T-helper 1 cell (primary cell): ENCODE results near the gene LRP10.
A peak's percentile ranks its signal among the peaks of the same experiment; 100 is the strongest.
"Not testable (repeated sequence)": the region's sequence is repeated elsewhere in the genome, so short reads cannot be mapped to it uniquely, and the experiment has no call there.

ENCODE experiments used
- DNase-seq, 5 donors: peaks; one replicate each; pipeline ENCODE4 v3.0.0-alpha.2; 2012 to 2020
- total RNA-seq, 4 donors: gene quantifications; one replicate each; lab custom pipeline; 2026; lab: John Stamatoyannopoulos, UW

The LRP10 gene, protein sequence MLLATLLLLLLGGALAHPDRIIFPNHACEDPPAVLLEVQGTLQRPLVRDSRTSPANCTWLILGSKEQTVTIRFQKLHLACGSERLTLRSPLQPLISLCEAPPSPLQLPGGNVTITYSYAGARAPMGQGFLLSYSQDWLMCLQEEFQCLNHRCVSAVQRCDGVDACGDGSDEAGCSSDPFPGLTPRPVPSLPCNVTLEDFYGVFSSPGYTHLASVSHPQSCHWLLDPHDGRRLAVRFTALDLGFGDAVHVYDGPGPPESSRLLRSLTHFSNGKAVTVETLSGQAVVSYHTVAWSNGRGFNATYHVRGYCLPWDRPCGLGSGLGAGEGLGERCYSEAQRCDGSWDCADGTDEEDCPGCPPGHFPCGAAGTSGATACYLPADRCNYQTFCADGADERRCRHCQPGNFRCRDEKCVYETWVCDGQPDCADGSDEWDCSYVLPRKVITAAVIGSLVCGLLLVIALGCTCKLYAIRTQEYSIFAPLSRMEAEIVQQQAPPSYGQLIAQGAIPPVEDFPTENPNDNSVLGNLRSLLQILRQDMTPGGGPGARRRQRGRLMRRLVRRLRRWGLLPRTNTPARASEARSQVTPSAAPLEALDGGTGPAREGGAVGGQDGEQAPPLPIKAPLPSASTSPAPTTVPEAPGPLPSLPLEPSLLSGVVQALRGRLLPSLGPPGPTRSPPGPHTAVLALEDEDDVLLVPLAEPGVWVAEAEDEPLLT
- 135 to 165 (median 149) reads per million in 4 donors for total RNA-seq

DNA sequence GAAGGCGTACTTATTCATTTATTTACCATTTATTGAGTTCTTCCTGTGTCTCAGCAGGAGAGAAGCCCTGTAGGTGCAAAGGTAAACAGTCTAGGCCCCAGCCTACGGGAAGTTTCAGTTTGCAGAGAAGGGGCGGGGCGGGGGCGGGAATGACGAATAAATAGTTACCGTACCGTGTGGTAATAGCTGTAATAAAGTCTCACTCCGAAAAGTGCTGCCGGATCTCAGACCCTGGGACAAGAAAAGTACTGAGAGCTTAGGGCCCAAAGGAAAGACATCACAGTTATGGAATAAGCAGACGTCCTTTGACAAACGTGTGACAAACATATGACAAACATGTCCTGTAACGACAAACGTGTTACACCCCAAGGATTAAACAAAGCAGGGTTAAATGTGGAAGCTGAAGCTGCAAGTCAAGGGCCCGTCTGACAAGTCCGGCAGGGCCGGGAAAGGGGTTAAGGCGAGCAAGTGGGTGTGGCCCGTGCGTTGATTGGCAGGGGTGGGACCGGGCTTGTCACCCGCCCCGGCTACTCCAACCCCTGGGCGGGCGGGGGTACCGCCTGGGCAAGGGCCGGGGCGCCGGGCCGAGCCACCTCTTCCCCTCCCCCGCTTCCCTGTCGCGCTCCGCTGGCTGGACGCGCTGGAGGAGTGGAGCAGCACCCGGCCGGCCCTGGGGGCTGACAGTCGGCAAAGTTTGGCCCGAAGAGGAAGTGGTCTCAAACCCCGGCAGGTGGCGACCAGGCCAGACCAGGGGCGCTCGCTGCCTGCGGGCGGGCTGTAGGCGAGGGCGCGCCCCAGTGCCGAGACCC is at the start of gene LRP10:
Gene LRP10, plus strand, starts transcription at position 517 of the 809 bp plus-strand sequence. CDS start 564 bp downstream, outside the sequence.
- peak; percentile 63 to 90 (median 71) for DNase-seq

DNA sequence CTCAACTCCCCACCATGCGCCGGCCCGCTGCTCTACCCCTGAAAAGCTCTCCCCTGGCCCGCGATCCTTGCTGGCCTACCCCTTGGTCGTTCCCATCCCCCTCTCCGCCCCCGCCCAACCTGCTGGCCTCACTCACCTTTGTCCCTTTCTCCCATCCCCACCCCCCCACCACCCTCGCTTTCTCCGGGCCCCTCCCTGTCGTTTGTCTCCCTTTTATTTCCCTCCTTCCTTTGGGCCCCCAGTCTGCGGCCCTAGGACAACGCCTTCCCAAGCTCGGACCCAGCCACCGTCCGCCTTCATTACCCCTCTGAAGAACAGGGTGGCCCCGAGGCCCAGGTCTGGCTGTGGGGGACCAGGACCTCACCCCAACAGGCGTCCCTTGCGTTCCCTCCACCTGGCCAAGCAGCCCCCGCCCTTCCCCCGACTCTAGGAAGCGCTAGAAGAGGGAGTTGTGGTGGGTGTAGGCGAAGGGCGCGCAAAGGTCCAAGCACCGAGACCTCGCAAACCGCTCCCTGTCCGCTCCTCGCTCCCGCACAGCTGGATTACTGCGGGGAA is 49.4 kb upstream of the LRP10 start:
- DNase-seq: no peak

DNA sequence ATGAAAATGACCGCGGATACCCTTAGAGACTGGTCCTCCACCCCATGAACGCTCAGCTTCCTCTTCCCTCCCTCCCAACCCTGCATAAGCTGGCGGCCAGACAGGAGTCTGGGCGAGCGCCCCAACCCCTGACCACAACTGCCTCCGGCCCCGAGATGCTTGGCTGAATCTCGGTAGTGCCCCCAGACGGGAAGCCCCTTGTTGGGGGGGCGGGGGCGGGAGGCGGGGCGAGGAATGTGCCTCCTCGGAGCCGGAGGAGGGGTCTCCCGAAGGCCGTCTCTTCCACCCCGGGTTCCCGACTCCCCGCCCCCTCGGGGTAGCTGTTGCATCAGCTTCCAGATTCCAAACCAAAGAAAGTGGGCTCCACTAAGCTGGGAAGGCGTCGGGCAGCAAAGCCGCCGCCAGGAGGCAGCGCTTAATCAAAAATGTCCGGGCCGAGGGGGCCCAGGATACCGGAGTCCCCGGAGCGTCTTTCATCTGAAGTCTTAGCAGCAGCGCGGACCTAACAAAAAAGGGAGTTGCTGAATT is 48.9 kb upstream of the LRP10 start:
- peak; percentile 29 to 75 (median 57) for DNase-seq

DNA sequence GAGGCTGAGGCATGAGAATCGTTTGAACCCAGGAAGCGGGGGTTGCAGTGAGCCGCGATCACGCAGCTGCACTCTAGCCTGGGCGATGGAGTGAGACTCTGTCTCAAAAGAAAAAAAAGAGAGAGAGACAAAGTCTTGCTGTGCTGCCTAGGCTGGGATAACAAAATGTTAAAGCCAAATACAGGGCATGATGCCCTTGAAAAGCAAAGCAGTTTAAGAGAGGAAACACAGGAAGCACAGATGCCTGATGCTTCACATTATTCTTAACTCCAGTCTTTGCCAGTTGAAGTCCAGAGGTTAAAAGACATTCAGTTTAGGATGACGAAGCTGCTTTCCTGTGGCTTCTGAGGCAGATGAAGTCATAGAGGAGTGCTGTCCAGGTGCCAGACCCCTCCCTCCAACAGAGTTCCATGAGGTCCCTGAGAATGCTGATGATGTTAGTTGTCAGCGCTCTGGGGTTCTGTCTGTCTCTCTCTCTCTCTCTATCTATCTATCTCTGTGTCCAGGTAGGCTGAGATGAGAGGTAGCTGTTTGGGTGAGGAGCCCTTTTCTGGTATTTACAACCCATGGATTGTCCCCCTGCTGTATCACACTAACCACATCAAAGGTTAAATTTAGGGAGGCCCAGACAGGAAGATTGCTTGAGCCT is 46.7 kb upstream of the LRP10 start:
- DNase-seq: no peak

DNA sequence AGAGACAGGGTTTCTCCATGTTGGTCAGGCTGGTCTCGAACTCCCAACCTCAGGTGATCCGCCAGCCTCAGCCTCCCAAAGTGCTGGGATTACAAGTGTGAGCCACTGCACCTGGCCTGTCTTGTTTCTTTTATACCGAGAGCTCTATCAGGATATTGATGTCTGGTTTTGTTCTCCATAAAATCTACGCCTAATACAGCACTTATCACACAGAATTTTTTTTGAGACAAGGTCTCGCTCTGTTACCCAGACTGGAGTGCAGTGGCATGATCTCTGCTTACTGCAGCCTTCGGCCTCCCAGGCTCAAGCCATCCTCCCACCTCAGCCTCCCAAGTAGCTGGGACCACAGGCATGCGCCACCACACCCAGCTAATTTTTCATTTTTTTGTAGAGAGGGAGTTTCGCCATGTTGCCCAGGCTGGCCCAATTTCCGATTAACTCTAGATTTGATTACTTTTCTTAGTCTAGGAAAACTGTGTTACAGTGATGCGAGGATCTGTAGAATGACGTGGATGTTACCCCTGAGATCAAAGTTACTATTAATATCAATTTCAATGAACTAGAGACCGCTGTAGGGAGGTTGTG is 42.4 kb upstream of the LRP10 start:
- not testable (repeated sequence) for DNase-seq

DNA sequence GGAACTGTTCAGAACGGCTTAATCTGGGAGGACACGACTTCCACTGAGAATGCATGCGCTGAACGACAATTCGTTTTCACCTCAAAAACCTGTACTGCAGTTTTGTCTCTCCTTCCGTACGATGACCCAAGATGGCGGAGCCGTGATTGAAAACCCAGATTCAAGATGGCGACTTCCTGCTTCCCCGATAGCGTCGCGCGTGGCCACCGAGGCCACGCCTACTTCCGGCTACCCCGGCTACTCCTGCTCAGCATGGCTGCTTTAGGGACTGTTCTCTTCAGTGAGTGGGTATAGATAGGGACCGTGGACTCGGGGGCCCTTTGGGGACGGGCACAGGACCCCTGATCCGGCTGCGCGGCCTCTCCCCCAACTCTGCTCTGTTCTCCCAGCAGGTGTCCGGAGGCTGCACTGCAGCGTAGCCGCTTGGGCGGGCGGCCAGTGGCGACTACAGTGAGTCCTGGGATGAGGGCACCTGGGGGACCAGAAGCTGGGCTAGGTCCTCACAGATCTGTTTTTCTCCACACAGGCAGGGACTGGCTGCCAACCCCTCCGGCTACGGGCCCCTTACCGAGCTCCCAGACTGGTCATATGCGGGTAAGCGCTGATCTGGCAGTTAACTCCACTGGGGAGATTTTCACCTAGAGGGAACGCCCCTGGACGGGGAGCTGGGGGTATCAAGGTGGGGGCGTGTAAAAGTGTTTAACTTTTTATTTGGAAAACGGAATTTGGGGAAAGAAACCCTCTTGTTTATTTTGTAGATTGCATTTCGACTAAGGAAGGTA is 41.7 kb upstream of the LRP10 start, which contains the start of gene MRPL52:
Gene MRPL52, plus strand, starts transcription at position 227 of the 782 bp plus-strand sequence. Its CDS starts 26 bp downstream, at position 253.
- peak; percentile 77 to 96 (median 88) for DNase-seq

DNA sequence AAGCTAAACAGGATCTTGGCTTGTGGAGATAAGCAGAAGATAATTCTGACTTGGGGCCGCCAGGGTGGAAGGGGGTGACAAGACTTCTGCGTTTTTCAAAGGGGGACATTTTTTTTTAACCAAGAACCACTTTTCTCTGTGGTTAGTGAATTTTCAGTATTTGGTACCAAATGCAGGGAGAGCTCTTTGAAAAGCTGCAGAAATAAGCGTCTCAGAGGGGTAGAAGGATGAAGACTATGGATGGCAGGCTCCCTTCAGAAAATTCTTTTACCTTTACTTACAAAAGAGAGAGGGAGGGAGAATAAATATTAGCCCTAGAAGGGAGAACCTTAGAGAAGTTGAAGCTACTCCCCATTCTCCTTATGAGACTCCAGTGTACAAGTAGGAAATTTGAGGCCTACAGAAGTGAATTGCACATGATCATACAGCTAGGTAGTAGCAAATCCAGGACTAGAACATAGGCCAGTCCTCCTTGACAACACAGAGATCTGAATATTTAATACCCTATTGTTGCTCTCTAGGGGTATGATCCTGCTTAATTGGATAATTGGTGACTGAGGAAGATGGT is 41.0 kb upstream of the LRP10 start:
- no peak for DNase-seq

DNA sequence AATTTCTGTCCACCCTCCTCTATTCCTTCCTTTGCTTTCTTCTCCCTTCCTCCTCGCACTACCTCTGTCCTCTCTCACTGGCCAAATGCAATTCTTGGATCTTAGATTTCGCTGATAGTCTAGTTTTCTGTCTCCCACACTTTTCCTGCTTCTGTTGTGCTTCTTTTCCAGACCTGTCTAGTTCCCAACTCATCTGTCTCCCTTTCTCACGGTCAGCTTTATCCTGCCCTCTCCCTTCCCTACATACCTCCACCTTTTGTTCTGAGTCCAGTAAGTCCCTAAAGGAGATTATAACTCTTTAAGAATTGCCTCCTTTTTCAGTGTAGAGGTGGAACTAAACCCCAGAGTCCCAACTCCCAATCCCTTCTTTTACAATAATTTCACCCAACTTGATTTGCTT is 36.0 kb upstream of the LRP10 start:
- no peak for DNase-seq

DNA sequence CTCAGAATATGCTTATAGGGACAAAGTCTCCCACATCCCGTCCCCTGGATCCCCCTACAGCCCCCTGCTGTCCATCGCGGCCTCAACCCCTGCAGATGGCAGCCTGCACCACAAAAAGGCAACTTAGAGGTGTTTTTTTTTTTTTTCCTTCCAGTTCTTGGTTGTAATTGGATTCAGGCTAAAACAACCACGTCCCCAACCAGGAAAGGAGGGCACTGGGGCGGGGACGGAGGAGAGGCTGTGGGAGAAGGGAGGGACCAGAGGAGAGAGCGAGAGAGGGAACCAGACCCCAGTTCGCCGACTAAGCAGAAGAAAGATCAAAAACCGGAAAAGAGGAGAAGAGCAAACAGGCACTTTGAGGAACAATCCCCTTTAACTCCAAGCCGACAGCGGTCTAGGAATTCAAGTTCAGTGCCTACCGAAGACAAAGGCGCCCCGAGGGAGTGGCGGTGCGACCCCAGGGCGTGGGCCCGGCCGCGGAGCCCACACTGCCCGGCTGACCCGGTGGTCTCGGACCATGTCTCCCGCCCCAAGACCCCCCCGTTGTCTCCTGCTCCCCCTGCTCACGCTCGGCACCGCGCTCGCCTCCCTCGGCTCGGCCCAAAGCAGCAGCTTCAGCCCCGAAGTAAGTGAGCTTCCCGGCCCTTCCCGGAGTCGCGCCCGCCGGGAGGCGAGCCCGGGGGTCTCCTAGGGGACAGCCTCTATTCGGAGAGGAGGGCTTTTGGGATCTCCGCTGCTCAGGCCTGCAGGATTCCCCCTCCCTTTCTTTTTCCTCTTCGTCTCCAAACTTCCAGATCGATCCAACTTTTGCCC is 35.0 kb upstream of the LRP10 start, which contains the start of gene MMP14:
Gene MMP14, plus strand, starts transcription at position 285 of the 813 bp plus-strand sequence. Its CDS starts 233 bp downstream, at position 518.
- DNase-seq: no peak

DNA sequence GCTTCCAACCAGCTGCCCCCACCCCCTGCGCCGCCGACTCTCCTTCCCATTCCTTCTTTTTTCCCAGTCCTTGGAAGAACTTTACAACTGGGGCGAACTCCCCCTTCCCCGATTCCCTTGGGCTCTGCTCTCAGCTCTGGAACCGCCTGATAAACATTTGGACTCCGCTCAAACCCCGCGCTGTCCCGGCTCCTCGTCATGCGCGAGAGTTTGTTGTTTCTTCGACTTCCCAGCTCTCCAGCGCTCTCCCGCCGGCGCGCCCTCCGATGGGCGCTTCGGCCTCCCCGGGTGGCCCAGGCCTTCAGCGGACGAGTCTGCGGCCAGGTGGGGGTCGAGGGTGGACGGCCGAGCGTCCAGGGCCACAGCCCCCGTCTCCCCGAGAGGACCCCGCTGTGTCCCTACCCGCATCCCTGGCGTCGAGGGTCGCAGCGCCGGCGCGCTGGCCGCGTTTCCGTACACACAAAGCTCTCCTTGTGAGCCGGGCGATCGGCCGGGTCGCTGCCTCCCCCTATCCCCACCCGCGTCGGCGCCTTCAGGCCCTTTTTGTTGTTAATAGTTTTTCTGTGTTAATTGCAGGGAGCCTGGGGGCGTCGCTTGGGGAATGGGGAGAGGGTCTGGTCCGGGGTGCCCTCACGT is 34.3 kb upstream of the LRP10 start:
- DNase-seq: no peak

DNA sequence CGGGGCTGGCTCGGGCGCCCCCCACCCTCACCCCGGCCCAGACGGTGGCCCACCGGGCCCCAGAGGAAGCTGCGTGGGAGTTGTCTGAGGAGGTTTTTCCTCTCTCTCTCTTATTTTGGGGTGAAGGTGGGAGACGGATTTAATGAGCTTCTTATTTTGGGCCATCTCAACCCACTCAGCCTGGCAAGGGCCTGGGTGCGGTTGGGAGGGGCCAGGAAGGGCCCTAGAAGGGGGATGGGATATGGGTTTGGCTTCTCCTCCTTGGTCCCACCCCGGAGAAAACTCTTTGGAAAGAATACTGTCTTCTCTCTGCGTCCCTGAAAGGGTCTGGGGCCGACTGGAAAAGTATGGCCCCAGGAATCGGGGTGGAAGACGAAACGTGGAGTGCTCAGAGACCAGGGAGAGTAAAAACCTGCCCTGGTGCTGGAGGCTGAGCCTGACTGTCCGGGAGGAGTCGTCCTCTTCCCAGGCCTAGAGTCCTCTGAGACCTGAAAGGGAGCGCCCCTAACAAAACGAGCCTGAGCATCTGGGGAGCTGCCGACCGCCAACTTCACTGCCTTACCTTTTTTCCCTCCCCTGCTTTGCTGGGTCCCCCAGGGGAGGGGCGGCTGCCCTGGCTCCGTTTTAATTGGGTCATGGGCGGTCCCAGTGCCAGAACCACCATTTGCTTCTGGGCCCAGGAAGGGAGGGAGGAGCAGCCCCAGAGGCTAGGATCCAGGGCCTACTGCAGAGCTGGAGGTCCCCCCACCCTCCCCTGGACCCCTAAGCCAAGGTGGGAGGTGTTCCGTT is 33.6 kb upstream of the LRP10 start:
- DNase-seq: no peak

DNA sequence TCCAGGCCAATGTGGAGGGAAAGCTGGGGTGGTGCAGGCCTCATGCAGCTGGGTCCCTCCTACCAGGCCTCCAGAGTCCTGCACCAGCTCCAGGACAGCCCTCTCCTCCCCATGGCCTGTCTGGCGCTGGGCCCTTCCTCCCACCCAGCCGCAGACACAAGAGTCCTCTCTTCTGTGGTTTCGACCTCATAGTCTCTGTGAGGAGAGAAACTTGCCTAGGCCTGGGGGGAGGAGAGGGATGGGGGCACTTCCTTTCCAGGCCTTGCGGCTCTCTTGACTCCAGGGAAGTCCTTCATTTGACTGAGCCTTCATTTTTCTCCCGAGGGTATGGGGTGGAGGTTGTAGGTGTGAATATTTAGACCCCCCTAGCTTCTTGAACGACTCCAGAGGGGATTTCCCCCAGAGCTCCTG is 32.9 kb upstream of the LRP10 start:
- DNase-seq: no peak

DNA sequence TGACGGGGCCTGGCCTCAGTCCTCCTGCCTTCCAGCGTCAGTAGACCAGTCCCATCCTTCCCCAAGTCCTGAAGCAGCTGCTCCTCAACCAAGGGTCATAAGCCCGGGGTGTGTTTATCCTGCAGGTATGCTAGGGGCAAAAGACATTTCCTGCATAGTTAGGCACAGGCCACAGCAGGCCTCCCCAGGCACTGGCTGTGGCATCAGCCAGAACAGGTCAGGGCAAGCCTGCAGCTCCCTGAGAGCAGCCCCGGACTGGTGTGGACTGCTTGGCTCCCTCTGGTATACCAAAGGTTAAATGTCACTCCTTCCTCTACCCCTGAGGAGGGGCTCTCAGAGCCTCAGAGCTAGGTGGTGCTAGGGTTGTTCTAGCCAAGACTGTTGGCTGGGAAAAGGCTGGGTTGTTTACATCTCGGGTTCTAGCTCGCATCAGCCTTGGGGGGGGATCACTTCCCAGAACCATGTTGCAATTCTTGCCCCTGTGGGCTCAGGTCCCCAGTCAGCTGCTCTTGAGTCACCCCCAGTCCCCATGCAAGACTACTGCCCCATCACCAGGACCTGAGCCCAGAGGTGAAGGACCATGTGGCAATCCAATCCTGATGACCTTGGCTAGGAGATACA is 32.3 kb upstream of the LRP10 start:
- DNase-seq: no peak

DNA sequence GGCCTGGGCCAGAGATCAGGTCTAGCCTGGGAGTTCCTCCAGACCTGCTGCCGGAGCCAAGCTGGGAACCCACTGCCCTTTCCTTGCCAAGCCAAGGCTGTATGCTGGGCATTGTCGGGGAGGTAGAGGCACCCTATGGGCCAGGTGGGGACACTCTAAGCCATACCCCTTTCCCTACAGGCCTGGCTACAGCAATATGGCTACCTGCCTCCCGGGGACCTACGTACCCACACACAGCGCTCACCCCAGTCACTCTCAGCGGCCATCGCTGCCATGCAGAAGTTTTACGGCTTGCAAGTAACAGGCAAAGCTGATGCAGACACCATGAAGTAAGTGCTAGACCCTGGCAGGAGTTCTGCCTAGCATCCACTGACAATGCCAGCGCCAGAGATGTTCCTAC is 30.2 kb upstream of the LRP10 start:
- no peak for DNase-seq

DNA sequence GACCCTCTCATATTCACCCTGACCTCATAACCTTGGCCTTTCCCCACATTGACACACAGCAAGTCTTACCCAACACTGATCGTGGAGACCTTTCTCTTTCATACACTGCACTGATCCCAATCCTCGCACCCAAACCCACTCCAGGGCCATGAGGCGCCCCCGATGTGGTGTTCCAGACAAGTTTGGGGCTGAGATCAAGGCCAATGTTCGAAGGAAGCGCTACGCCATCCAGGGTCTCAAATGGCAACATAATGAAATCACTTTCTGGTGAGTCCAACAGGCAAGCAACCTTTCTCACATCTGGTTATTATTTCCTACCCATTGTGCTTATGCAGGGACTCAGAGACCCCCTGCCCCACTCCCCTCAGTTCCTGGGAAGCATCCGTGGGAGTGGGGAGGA is 29.8 kb upstream of the LRP10 start:
- no peak for DNase-seq

DNA sequence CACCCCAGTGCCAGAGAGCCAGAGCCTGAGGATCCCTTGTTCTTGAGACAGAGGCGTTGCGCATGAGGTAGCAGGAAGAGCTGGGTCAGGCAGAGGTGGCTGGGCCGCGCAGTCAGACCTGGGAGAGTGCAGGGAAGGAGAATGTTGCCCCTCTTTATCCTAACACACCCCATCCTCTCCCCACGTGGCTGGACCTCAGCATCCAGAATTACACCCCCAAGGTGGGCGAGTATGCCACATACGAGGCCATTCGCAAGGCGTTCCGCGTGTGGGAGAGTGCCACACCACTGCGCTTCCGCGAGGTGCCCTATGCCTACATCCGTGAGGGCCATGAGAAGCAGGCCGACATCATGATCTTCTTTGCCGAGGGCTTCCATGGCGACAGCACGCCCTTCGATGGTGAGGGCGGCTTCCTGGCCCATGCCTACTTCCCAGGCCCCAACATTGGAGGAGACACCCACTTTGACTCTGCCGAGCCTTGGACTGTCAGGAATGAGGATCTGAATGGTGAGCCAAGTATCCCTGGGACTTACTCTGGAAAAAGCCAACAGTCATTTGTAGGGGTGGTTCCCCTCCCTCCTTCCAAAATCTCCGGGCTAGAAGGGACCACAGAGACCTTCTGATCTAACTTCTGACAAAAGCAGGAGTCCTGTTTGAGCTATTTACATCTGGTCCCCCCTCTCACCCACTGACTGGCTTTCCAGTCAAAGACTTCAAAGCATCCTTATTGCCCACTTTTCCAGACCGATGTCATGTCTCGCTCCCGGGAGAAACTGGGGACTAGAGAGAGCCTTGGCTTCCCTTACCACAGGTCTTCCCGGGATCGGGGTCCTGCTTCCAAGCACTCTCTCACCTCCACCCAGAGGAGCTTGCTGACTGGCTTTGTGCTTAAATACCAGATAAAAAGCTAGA is 29.1 kb upstream of the LRP10 start:
- no peak for DNase-seq
